PC-9 (cell line): ENCODE data around the gene ANO9.

Source experiments
- CTCF ChIP-seq: fragments of 200-600 bp; sonication (generic); conservative IDR thresholded peaks from 2 replicates; pipeline ENCODE4 v1.6.1; 2017; ENCODE audit warnings: mixed run types, antibody characterized with exemption, mild to moderate bottlenecking, moderate library complexity
- EZH2 ChIP-seq: fragments of 200-600 bp; sonication (generic); IDR thresholded peaks from 2 replicates; pipeline ENCODE4 v1.8.0; 2017; ENCODE audit warnings: antibody characterized with exemption, low read depth

- no peak for TF ChIP-seq EZH2
- TF ChIP-seq CTCF, result no peak
Measured at GRCh38 chr11:396511-396947, 45.3 kb downstream of the ANO9 start.
